ENCODE measurements around the gene PET100. TPM values are rescaled to one million over a fixed set of nuclear protein-coding genes. Genes with fewer than 3 reads are reported as not detected.

Gene PET100
- total and polyA plus RNA-seq, 2 experiments from 2014 or later: 8.6 to 636 TPM

DNA sequence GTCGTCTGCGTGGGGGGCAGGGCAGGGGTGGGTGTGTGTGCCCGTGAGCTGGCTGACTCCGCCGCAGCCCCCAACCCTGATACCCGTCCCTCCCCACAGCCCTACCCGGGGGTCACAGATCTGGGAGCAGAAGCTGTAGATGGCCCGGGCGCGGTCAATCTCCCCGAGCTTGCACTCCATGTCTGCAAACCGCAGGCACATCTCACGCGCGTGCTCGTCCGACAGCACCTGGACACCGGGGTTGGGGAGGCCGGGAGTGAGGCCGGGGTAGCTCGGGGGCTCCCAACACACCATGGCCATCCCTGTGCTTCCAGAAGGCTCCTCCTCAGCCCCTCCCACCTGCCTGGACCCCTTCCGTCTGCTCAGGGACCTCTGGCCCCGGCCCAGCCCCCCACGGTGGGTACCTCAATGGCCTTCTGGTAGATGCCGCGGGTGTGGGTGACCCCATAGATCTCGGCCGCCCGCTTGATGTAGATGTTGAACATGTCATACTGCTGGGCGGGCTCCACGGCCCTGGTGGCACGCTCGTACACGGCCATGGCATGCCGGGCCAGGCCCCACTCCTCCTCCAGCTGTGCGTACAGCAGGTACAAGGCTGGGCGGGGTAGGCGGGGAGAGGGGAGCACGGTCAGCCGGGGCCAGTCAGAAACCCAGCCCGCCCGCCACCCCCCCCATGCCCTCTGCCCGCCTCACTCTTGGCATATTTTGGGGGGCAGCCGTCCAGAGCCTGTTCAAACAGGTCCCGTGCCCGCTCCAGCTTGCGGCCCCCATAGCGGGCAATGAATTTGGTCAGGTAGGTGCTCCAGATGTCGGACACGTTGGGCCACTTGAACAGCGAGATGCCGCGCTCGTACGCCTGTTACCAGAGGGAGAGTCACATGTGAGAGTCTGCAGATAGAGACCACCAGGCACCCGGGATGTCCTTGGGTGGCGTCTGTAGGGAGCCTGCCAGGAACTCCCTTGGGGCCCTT is 8.9 kb upstream of the PET100 start (continued):
- TF ChIP-seq ZNF462 (CRISPR knock-in tag; IDR thresholded peaks at IDR 0.05) (no peak), ZNF331 (CRISPR knock-in tag; IDR thresholded peaks at IDR 0.05; ENCODE audit: low read depth) (no peak), STAT1 (IDR thresholded peaks at IDR 0.05; ENCODE audit: unreplicated experiment) (no peak), ZNF114 (CRISPR knock-in tag; IDR thresholded peaks at IDR 0.05) (no peak), REST (IDR thresholded peaks at IDR 0.05; ENCODE audit: unreplicated experiment) (no peak), EZH2 (IDR thresholded peaks at IDR 0.05; ENCODE audit: low read depth, unreplicated experiment) (no peak)
